ENCODE data around the gene ALG1L2. TPM values are rescaled to one million over a fixed set of nuclear protein-coding genes. Genes with fewer than 3 reads are reported as not detected.
"Not testable (repeated sequence)": the region's sequence is repeated elsewhere in the genome, so short reads cannot be mapped to it uniquely, and the experiment has no call there.

Gene ALG1L2
- total RNA-seq, 4 donors from 2014 or later: 1.7 TPM; not detected in 2

- H3K36me3 ChIP-seq: not testable (repeated sequence)
- intact Hi-C loops (cut with DNase I): loop anchor here (10.0 kb wide), 1 partner anchor 153 kb away; no protein-coding TSS in a partner anchor
These were observed 16.3 kb downstream of the ALG1L2 start for GRCh38 chr3:130097690-130098638.

GRCh38 chr3:130098639-130099385 is 17.2 kb downstream of the ALG1L2 start:
- not testable (repeated sequence) for DNase-seq; H3K27me3 ChIP-seq; H3K4me3 ChIP-seq (replicated peaks in 1 of 3); H3K4me1 ChIP-seq; H3K27ac ChIP-seq; H3K9me3 ChIP-seq; H3K36me3 ChIP-seq
- intact Hi-C loops (cut with DNase I): loop anchor here (10.0 kb wide), 1 partner anchor 154 kb away; no protein-coding TSS in a partner anchor
- WGBS, 2 donors: 69 to 78% methylated on average over 19 of the region's 19 CpGs

More at GRCh38 chr3:130097690-130098638, 16.3 kb downstream of the ALG1L2 start:
- H3K9me3 ChIP-seq; H3K4me3 ChIP-seq (replicated peaks in 1 of 3); H3K4me1 ChIP-seq; H3K27ac ChIP-seq; H3K27me3 ChIP-seq: not testable (repeated sequence)
- peak in 4 of 6 experiments; percentile 35 to 41 (median 36) for TF ChIP-seq CTCF (IDR thresholded peaks at IDR 0.05)
- 46 to 48% methylated on average over 14 to 15 of the region's 16 CpGs for WGBS, 2 donors
- peak in 1 of 2 donors; percentile 23 for DNase-seq

- H3K27me3 ChIP-seq; H3K9me3 ChIP-seq; intact Hi-C loops (cut with DNase I); H3K4me3 ChIP-seq (replicated peaks in 1 of 3); H3K4me1 ChIP-seq; DNase-seq; H3K27ac ChIP-seq; H3K36me3 ChIP-seq: not testable (repeated sequence)
- WGBS, 2 donors: 85 to 100% methylated on average over 5 to 15 of the region's 19 CpGs
These were observed 20.9 kb downstream of the ALG1L2 start for GRCh38 chr3:130102545-130102944.

GRCh38 chr3:130104191-130104590 is 22.6 kb downstream of the ALG1L2 start:
- H3K36me3 ChIP-seq; H3K4me1 ChIP-seq; intact Hi-C loops (cut with DNase I); H3K9me3 ChIP-seq; H3K4me3 ChIP-seq (replicated peaks in 1 of 3); H3K27me3 ChIP-seq; H3K27ac ChIP-seq: not testable (repeated sequence)
- WGBS, 2 donors: 64% methylated on average over 14 of the region's 14 CpGs; no CpG with 5 or more reads in 1 of the 2 donors
- DNase-seq: peak; percentile 44 to 60

GRCh38 chr3:130107333-130107995 is 25.8 kb downstream of the ALG1L2 start:
- intact Hi-C loops (cut with DNase I); H3K4me1 ChIP-seq; H3K36me3 ChIP-seq; DNase-seq; H3K4me3 ChIP-seq (replicated peaks in 1 of 3); H3K27me3 ChIP-seq; H3K9me3 ChIP-seq; H3K27ac ChIP-seq: not testable (repeated sequence)
- 86 to 93% methylated on average over 10 to 12 of the region's 13 CpGs for WGBS, 2 donors

- H3K27ac ChIP-seq; H3K36me3 ChIP-seq; intact Hi-C loops (cut with DNase I); H3K4me1 ChIP-seq; H3K4me3 ChIP-seq (replicated peaks in 1 of 3); H3K27me3 ChIP-seq; DNase-seq; H3K9me3 ChIP-seq: not testable (repeated sequence)
- WGBS, 2 donors: 91 to 93% methylated on average over 10 to 14 of the region's 16 CpGs
These were observed 27.4 kb downstream of the ALG1L2 start for GRCh38 chr3:130108836-130109585.

GRCh38 chr3:130110386-130111169 is 28.9 kb downstream of the ALG1L2 start:
- H3K36me3 ChIP-seq; H3K27me3 ChIP-seq; intact Hi-C loops (cut with DNase I); H3K9me3 ChIP-seq; H3K4me1 ChIP-seq: not testable (repeated sequence)
- peak in 1 of 2 donors; percentile 22 for DNase-seq
- peak overlapping the region; percentile 39 to 80 (median 66) for H3K4me3 ChIP-seq (replicated peaks in 1 of 3)
- WGBS, 2 donors: 8 to 18% methylated on average over 11 to 15 of the region's 19 CpGs
- H3K27ac ChIP-seq: peak overlapping the region in 1 of 3 donors; percentile 49

All from thyroid gland (tissue), 4 donors.